Measurements from ENCODE around the gene DDB1. TPM values are rescaled to one million over a fixed set of nuclear protein-coding genes. Genes with fewer than 3 reads are reported as not detected.
A peak's percentile ranks its signal among the peaks of the same experiment; 100 is the strongest.

DDB1 gene
- total and polyA plus RNA-seq, 2 of the 13 experiments (the other 11 are each of a cell fraction or from before 2014, with no cell fraction given) = 217 to 266 TPM

DNA sequence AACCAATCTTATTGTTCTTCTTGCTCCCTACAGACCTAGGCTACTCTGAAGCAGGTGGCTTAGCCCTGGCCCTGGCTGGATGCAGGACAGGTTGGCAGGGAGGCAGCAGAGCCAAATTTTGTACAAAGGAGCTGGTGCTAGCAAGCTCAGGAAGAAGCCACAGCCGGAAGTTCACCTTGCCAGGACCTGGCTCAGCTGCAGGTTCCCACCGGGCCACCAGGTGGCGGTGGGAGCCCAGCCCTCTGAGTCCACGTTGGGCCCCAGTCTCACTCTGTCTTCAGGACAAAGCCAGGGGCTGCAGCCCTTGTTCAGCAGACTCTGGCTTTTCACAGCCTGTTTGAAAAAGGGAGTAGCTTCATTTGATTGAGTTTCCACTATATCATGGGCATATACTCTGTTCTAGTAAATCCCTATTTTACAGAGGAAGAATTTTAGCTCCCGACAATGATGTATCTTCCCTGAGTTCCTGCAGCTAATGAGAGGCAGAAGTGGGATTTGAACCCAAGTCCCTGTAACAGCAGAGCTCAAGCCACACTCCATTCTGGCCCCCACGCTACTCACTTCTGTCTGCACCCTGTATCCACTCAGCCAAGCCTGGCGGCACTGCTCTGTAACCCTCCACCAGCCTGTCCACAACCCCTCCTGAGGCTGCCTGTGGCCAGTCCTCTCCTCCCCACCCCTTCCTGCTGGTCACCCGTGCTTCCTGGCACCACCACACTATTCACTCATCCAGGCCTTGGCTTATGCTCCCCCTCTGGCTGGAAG, 3.4 kb upstream of the DDB1 start (continued):
- TF ChIP-seq, protein P1, sequence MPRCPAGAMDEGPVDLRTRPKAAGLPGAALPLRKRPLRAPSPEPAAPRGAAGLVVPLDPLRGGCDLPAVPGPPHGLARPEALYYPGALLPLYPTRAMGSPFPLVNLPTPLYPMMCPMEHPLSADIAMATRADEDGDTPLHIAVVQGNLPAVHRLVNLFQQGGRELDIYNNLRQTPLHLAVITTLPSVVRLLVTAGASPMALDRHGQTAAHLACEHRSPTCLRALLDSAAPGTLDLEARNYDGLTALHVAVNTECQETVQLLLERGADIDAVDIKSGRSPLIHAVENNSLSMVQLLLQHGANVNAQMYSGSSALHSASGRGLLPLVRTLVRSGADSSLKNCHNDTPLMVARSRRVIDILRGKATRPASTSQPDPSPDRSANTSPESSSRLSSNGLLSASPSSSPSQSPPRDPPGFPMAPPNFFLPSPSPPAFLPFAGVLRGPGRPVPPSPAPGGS (CRISPR knock-in tag; IDR thresholded peaks at IDR 0.05) = no peak
- TF ChIP-seq ARID2 (CRISPR knock-in tag; IDR thresholded peaks at IDR 0.05; ENCODE audit: borderline replicate concordance) = no peak
- TF ChIP-seq ZNF816 (CRISPR knock-in tag; IDR thresholded peaks at IDR 0.05; ENCODE audit: borderline replicate concordance) = peak; percentile 41; the same call in 1 of the 2 replicates
- no peak for TF ChIP-seq FIP1L1 (IDR thresholded peaks at IDR 0.05; ENCODE audit: borderline replicate concordance, insufficient read depth, low read depth, low read length)
- TF ChIP-seq, protein P2, sequence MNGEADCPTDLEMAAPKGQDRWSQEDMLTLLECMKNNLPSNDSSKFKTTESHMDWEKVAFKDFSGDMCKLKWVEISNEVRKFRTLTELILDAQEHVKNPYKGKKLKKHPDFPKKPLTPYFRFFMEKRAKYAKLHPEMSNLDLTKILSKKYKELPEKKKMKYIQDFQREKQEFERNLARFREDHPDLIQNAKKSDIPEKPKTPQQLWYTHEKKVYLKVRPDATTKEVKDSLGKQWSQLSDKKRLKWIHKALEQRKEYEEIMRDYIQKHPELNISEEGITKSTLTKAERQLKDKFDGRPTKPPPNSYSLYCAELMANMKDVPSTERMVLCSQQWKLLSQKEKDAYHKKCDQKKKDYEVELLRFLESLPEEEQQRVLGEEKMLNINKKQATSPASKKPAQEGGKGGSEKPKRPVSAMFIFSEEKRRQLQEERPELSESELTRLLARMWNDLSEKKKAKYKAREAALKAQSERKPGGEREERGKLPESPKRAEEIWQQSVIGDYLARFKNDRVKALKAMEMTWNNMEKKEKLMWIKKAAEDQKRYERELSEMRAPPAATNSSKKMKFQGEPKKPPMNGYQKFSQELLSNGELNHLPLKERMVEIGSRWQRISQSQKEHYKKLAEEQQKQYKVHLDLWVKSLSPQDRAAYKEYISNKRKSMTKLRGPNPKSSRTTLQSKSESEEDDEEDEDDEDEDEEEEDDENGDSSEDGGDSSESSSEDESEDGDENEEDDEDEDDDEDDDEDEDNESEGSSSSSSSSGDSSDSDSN (CRISPR knock-in tag; IDR thresholded peaks at IDR 0.05) = no peak
- TF ChIP-seq ZFP1 (CRISPR knock-in tag; IDR thresholded peaks at IDR 0.05) = no peak
- TF ChIP-seq IRF2 (CRISPR knock-in tag; IDR thresholded peaks at IDR 0.05) = peak; percentile 68
- no peak for TF ChIP-seq ZNF20 (CRISPR knock-in tag; IDR thresholded peaks at IDR 0.05)
- TF ChIP-seq ZNF629 (CRISPR knock-in tag; conservative IDR thresholded peaks at IDR 0.05) = no peak
- TF ChIP-seq, protein P3, sequence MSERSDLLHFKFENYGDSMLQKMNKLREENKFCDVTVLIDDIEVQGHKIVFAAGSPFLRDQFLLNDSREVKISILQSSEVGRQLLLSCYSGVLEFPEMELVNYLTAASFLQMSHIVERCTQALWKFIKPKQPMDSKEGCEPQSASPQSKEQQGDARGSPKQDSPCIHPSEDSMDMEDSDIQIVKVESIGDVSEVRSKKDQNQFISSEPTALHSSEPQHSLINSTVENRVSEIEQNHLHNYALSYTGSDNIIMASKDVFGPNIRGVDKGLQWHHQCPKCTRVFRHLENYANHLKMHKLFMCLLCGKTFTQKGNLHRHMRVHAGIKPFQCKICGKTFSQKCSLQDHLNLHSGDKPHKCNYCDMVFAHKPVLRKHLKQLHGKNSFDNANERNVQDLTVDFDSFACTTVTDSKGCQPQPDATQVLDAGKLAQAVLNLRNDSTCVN (CRISPR knock-in tag; IDR thresholded peaks at IDR 0.05; ENCODE audit: borderline replicate concordance) = 0 out of 2 replicates have a peak, but pooled peaks have one; percentile 53
- TF ChIP-seq, protein P4, sequence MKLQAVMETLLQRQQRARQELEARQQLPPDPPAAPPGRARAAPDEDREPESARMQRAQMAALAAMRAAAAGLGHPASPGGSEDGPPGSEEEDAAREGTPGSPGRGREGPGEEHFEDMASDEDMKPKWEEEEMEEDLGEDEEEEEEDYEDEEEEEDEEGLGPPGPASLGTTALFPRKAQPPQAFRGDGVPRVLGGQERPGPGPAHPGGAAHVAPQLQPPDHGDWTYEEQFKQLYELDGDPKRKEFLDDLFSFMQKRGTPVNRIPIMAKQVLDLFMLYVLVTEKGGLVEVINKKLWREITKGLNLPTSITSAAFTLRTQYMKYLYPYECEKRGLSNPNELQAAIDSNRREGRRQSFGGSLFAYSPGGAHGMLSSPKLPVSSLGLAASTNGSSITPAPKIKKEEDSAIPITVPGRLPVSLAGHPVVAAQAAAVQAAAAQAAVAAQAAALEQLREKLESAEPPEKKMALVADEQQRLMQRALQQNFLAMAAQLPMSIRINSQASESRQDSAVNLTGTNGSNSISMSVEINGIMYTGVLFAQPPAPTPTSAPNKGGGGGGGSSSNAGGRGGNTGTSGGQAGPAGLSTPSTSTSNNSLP (IDR thresholded peaks at IDR 0.05; ENCODE audit: low read depth, low read length) = no peak
- TF ChIP-seq, protein P5, sequence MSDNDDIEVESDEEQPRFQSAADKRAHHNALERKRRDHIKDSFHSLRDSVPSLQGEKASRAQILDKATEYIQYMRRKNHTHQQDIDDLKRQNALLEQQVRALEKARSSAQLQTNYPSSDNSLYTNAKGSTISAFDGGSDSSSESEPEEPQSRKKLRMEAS (IDR thresholded peaks at IDR 0.05) = peak; percentile 49; the same call in 1 of the 2 replicates
- no peak for TF ChIP-seq NR1H2 (CRISPR knock-in tag; IDR thresholded peaks at IDR 0.05; ENCODE audit: borderline replicate concordance, low read depth)
- TF ChIP-seq, protein P6, sequence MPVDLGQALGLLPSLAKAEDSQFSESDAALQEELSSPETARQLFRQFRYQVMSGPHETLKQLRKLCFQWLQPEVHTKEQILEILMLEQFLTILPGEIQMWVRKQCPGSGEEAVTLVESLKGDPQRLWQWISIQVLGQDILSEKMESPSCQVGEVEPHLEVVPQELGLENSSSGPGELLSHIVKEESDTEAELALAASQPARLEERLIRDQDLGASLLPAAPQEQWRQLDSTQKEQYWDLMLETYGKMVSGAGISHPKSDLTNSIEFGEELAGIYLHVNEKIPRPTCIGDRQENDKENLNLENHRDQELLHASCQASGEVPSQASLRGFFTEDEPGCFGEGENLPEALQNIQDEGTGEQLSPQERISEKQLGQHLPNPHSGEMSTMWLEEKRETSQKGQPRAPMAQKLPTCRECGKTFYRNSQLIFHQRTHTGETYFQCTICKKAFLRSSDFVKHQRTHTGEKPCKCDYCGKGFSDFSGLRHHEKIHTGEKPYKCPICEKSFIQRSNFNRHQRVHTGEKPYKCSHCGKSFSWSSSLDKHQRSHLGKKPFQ (CRISPR knock-in tag; IDR thresholded peaks at IDR 0.05; ENCODE audit: insufficient replicate concordance) = peak; percentile 37
- TF ChIP-seq MAFF (IDR thresholded peaks at IDR 0.05; ENCODE audit: low read depth, low read length) = no peak
- TF ChIP-seq GABPB1 (CRISPR knock-in tag; IDR thresholded peaks at IDR 0.05) = peak; percentile 85
- TF ChIP-seq RXRB (CRISPR knock-in tag; IDR thresholded peaks at IDR 0.05; ENCODE audit: borderline replicate concordance) = peak; percentile 50; the same call in 1 of the 2 replicates
- TF ChIP-seq, protein P7, sequence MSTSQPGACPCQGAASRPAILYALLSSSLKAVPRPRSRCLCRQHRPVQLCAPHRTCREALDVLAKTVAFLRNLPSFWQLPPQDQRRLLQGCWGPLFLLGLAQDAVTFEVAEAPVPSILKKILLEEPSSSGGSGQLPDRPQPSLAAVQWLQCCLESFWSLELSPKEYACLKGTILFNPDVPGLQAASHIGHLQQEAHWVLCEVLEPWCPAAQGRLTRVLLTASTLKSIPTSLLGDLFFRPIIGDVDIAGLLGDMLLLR (CRISPR knock-in tag; IDR thresholded peaks at IDR 0.05) = no peak
- TF ChIP-seq, protein P8, sequence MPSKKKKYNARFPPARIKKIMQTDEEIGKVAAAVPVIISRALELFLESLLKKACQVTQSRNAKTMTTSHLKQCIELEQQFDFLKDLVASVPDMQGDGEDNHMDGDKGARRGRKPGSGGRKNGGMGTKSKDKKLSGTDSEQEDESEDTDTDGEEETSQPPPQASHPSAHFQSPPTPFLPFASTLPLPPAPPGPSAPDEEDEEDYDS (CRISPR knock-in tag; IDR thresholded peaks at IDR 0.05) = peak; percentile 65; the same call in 1 of the 2 replicates
